ENCODE data around the gene WFIKKN2.
"Not testable (repeated sequence)": the region's sequence is repeated elsewhere in the genome, so short reads cannot be mapped to it uniquely, and the experiment has no call there.

WFIKKN2 gene

GRCh38 chr17:50835301-50836234 is at the start of gene WFIKKN2:
Gene WFIKKN2, plus strand, starts transcription at chr17:50835586. Its CDS starts 352 bp downstream, at chr17:50835938.
- DNase-seq (ENCODE audit: low read depth in 2 of 2): no peak

GRCh38 chr17:50785946-50786570 is 49.3 kb upstream of the WFIKKN2 start:
- no peak for DNase-seq (ENCODE audit: low read depth in 2 of 2)

- DNase-seq (ENCODE audit: low read depth in 2 of 2): no peak
These were observed 48.3 kb upstream of the WFIKKN2 start for GRCh38 chr17:50787106-50787505.

GRCh38 chr17:50790618-50791017 is 44.8 kb upstream of the WFIKKN2 start:
- DNase-seq (ENCODE audit: low read depth in 2 of 2): no peak

GRCh38 chr17:50792132-50792531 is 43.3 kb upstream of the WFIKKN2 start:
- DNase-seq (ENCODE audit: low read depth in 2 of 2): no peak

GRCh38 chr17:50793007-50793406 is 42.4 kb upstream of the WFIKKN2 start:
- DNase-seq (ENCODE audit: low read depth in 2 of 2): no peak

- DNase-seq (ENCODE audit: low read depth in 2 of 2): no peak
These were observed 41.0 kb upstream of the WFIKKN2 start for GRCh38 chr17:50794361-50794760.

- DNase-seq (ENCODE audit: low read depth in 2 of 2): no peak
These were observed 38.1 kb upstream of the WFIKKN2 start for GRCh38 chr17:50797135-50797810.

- no peak for DNase-seq (ENCODE audit: low read depth in 2 of 2)
These were observed 36.7 kb upstream of the WFIKKN2 start for GRCh38 chr17:50798424-50799288.

- DNase-seq (ENCODE audit: low read depth in 2 of 2): no peak
These were observed 35.8 kb upstream of the WFIKKN2 start for GRCh38 chr17:50799582-50799981.

- no peak for DNase-seq (ENCODE audit: low read depth in 2 of 2)
These were observed 35.1 kb upstream of the WFIKKN2 start for GRCh38 chr17:50800196-50800700.

- DNase-seq (ENCODE audit: low read depth in 2 of 2): no peak
These were observed 32.5 kb upstream of the WFIKKN2 start for GRCh38 chr17:50802609-50803571.

- DNase-seq (ENCODE audit: low read depth in 2 of 2): no peak
These were observed 31.7 kb upstream of the WFIKKN2 start for GRCh38 chr17:50803676-50804075.

- DNase-seq (ENCODE audit: low read depth in 2 of 2): not testable (repeated sequence)
These were observed 30.5 kb upstream of the WFIKKN2 start for GRCh38 chr17:50804749-50805475.

- no peak for DNase-seq (ENCODE audit: low read depth in 2 of 2)
These were observed 29.9 kb upstream of the WFIKKN2 start for GRCh38 chr17:50805486-50805885.

- DNase-seq (ENCODE audit: low read depth in 2 of 2): no peak
These were observed 29.2 kb upstream of the WFIKKN2 start for GRCh38 chr17:50806141-50806643.

GRCh38 chr17:50807009-50807408 is 28.4 kb upstream of the WFIKKN2 start:
- DNase-seq (ENCODE audit: low read depth in 2 of 2): no peak

GRCh38 chr17:50807675-50808074 is 27.7 kb upstream of the WFIKKN2 start:
- DNase-seq (ENCODE audit: low read depth in 2 of 2): no peak

- no peak for DNase-seq (ENCODE audit: low read depth in 2 of 2)
These were observed 27.0 kb upstream of the WFIKKN2 start for GRCh38 chr17:50808413-50808812.

All from stimulated activated CD8-positive, alpha-beta memory T cell treated with anti-CD3 and anti-CD28 coated beads, Interleukin-15, amount 100 ng/mL, for 48 hours (primary cell).